Measurements from ENCODE around the gene FGFBP3. TPM values are rescaled to one million over a fixed set of nuclear protein-coding genes. Genes with fewer than 3 reads are reported as not detected.

FGFBP3 gene
- total RNA-seq, 1 experiment from 2014 or later: 0.68 TPM

- intact Hi-C loops (cut with micrococcal nuclease; ENCODE audit: unreplicated experiment): no loop called here
- BruUV-seq (replicated peaks): no TSS peak
- no peaks in the 10 kb centered on the region for H3K9me3 ChIP-seq (ENCODE audit: insufficient read depth, low read depth)
- peak overlapping the region; percentile 37; the same call in 1 of the 2 replicates for H2AFZ ChIP-seq
- no peaks in the 10 kb centered on the region for H3K36me3 ChIP-seq (ENCODE audit: low read depth)
- TF ChIP-seq CTCF (conservative IDR thresholded peaks at IDR 0.05) (no peak), EZH2 (IDR thresholded peaks at IDR 0.05; ENCODE audit: low read depth) (no peak)
- H4K20me1 ChIP-seq (ENCODE audit: insufficient read depth): no peaks in the 10 kb centered on the region
- no peak overlapping the region for H3K4me3 ChIP-seq
- H3K27ac ChIP-seq: no peak overlapping the region
- no peaks in the 10 kb centered on the region for H3K9me2 ChIP-seq (ENCODE audit: insufficient read depth)
- H3K27me3 ChIP-seq (ENCODE audit: insufficient read depth, low read depth): no peaks in the 10 kb centered on the region
- ChIA-PET POLR2A (ENCODE audit: unreplicated experiment) (no interaction called here), CTCF (no interaction called here)
- peak overlapping the region; percentile 21; the same call in 1 of the 2 replicates for H3K4me2 ChIP-seq
- H3K4me1 ChIP-seq (replicated peaks; ENCODE audit: insufficient read depth): peaks cover 10% of the 10 kb centered on the region; the same call in 1 of the 2 replicates
- DNase-seq: peak; percentile 53 to 78
- H3K79me2 ChIP-seq (ENCODE audit: low read depth): no peaks in the 10 kb centered on the region
- H3F3A ChIP-seq (ENCODE audit: insufficient read depth, low read depth): no peaks in the 10 kb centered on the region
Measured at GRCh38 chr10:91880310-91880709, 29.0 kb downstream of the FGFBP3 start.

GRCh38 chr10:91879515-91880170, 29.6 kb downstream of the FGFBP3 start:
- no peaks in the 10 kb centered on the region for H3K9me3 ChIP-seq (ENCODE audit: insufficient read depth, low read depth)
- DNase-seq: no peak
- no peaks in the 10 kb centered on the region for H3K27me3 ChIP-seq (ENCODE audit: insufficient read depth, low read depth)
- intact Hi-C loops (cut with micrococcal nuclease; ENCODE audit: unreplicated experiment): no loop called here
- H3F3A ChIP-seq (ENCODE audit: insufficient read depth, low read depth): no peaks in the 10 kb centered on the region
- ChIA-PET POLR2A (ENCODE audit: unreplicated experiment) (no interaction called here), CTCF (no interaction called here)
- no peak overlapping the region for H3K4me3 ChIP-seq
- H3K4me2 ChIP-seq: peak overlapping the region; percentile 21; the same call in 1 of the 2 replicates
- H4K20me1 ChIP-seq (ENCODE audit: insufficient read depth): no peaks in the 10 kb centered on the region
- no peak for TF ChIP-seq CTCF (conservative IDR thresholded peaks at IDR 0.05)
- no peak for TF ChIP-seq EZH2 (IDR thresholded peaks at IDR 0.05; ENCODE audit: low read depth)
- no peaks in the 10 kb centered on the region for H3K36me3 ChIP-seq (ENCODE audit: low read depth)
- no peak overlapping the region for H3K27ac ChIP-seq
- no TSS peak for BruUV-seq (replicated peaks)
- H3K9me2 ChIP-seq (ENCODE audit: insufficient read depth): no peaks in the 10 kb centered on the region
- H3K4me1 ChIP-seq (replicated peaks; ENCODE audit: insufficient read depth): peaks cover 10% of the 10 kb centered on the region; the same call in 1 of the 2 replicates
- H2AFZ ChIP-seq: peak overlapping the region; percentile 37; the same call in 1 of the 2 replicates
- H3K79me2 ChIP-seq (ENCODE audit: low read depth): no peaks in the 10 kb centered on the region

GRCh38 chr10:91875779-91876178, 33.5 kb downstream of the FGFBP3 start:
- no peaks in the 10 kb centered on the region for H3K9me3 ChIP-seq (ENCODE audit: insufficient read depth, low read depth)
- POLR2A ChIA-PET (ENCODE audit: unreplicated experiment): no interaction called here
- no peak overlapping the region for H3K27ac ChIP-seq
- H3F3A ChIP-seq (ENCODE audit: insufficient read depth, low read depth): no peaks in the 10 kb centered on the region
- TF ChIP-seq CTCF (conservative IDR thresholded peaks at IDR 0.05): no peak
- TF ChIP-seq EZH2 (IDR thresholded peaks at IDR 0.05; ENCODE audit: low read depth): no peak
- H3K27me3 ChIP-seq (ENCODE audit: insufficient read depth, low read depth): no peaks in the 10 kb centered on the region
- no peaks in the 10 kb centered on the region for H3K36me3 ChIP-seq (ENCODE audit: low read depth)
- H3K4me3 ChIP-seq: no peak overlapping the region
- no peaks in the 10 kb centered on the region for H4K20me1 ChIP-seq (ENCODE audit: insufficient read depth)
- H3K4me2 ChIP-seq: no peak overlapping the region
- no peaks in the 10 kb centered on the region for H3K9me2 ChIP-seq (ENCODE audit: insufficient read depth)
- H2AFZ ChIP-seq: no peak overlapping the region
- no TSS peak for BruUV-seq (replicated peaks)
- DNase-seq: no peak
- intact Hi-C loops (cut with micrococcal nuclease; ENCODE audit: unreplicated experiment): no loop called here
- H3K4me1 ChIP-seq (replicated peaks; ENCODE audit: insufficient read depth): peaks cover 8% of the 10 kb centered on the region; the same call in 1 of the 2 replicates
- CTCF ChIA-PET: no interaction called here
- H3K79me2 ChIP-seq (ENCODE audit: low read depth): no peaks in the 10 kb centered on the region
